ENCODE results near the gene MINDY2. TPM values are rescaled to one million over a fixed set of nuclear protein-coding genes. Genes with fewer than 3 reads are reported as not detected.
"Not testable (repeated sequence)": the region's sequence is repeated elsewhere in the genome, so short reads cannot be mapped to it uniquely, and the experiment has no call there.

MINDY2 gene
- total and polyA plus RNA-seq, 5 donors = 10.7 to 40.6 (median 29.5) TPM

DNA sequence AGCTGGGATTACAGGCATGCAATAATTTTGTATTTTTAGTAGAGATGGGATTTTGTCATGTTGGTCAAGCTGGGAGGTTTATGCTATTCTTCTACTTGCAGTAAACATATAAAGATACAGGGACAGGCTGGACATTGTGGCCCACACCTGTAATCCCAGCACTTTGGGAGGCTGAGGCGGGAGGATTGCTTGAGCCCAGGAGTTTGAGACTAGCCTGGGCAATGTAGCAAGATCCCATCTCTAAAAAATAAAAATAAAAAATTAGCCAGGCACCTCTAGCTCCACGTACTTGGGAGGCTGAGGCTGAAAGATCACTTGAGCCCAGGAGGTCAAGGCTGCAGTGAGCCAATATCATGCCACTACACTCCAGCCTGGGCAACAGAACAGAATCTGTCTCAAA, 52.2 kb downstream of the MINDY2 start:
- intact Hi-C loops (cut with DNase I); H3K27ac ChIP-seq (ENCODE audit: low read length); H3K27me3 ChIP-seq (ENCODE audit: control insufficient read depth, insufficient read depth); H3K9me3 ChIP-seq (ENCODE audit: control insufficient read depth, low read length); H3K4me1 ChIP-seq (ENCODE audit: control insufficient read depth, insufficient read depth, low read length); ATAC-seq; H3K4me3 ChIP-seq (ENCODE audit: low read length); DNase-seq: not testable (repeated sequence)
- WGBS = 96% methylated on average over 2 of the region's 2 CpGs

DNA sequence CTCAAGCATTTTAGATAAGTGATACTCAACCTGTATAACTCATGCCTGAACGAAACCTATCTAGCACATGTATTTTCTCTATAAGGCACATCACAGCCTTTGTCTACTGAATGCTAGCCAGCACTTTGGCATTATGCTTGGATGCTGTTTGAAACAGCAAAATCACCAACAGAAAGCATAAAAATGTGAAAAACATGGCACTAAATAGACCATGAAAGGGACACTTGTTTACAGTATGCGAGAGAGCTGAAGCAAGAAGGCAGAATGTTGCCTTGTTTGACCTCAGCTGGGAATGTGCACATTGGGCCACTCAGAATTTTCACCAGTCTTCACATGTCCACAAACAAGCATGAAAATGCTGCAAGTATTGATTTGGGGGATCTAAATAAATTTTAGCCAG, 59.5 kb downstream of the MINDY2 start:
- intact Hi-C loops (cut with DNase I) = no loop called here
- ATAC-seq = no peak
- Histone ChIP-seq H3K4me3 (ENCODE audit: low read length) (no peak overlapping the region), H3K27me3 (ENCODE audit: control insufficient read depth, insufficient read depth) (no peaks in the 10 kb centered on the region), H3K9me3 (ENCODE audit: control insufficient read depth, low read length) (no peaks in the 10 kb centered on the region), H3K4me1 (ENCODE audit: control insufficient read depth, insufficient read depth, low read length) (no peaks in the 10 kb centered on the region), H3K27ac (ENCODE audit: low read length) (no peak overlapping the region)
- DNase-seq = no peak
- 87% methylated on average over 2 of the region's 2 CpGs for WGBS

DNA sequence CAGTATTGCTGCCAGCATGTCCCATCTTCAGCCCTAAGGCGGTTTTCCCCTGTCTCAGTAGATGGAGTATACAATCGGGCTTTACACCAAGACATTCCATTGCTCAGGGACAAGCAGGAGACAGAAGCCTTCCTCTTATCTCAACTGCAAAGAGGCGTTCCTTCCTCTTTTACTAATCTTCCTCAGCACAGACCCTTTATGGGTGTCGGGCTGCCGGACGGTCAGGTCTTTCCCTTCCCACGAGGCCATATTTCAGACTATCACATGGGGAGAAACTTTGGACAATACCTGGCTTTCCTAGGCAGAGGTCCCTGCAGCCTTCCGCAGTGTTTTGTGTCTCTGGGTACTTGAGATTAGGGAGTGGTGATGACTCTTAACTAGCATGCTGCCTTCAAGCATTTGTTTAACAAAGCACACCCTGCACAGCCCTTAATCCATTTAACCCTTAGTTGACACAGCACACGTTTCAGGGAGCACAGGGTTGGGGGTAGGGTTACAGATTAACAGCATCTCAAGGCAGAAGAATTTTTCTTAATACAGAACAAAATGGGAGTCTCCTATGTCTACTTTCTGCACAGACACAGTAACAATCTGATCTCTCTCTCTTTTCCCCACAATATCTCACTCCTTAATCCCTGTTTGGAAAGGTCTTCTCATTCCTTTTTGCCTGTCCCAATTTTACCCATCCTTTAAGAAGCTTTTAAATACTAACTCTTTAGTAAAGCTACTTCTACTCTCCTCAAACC, 62.8 kb downstream of the MINDY2 start:
- WGBS = 41% methylated on average over 9 of the region's 9 CpGs
- ATAC-seq; H3K27ac ChIP-seq (ENCODE audit: low read length); H3K4me3 ChIP-seq (ENCODE audit: low read length); H3K4me1 ChIP-seq (ENCODE audit: control insufficient read depth, insufficient read depth, low read length); DNase-seq; H3K9me3 ChIP-seq (ENCODE audit: control insufficient read depth, low read length); intact Hi-C loops (cut with DNase I); H3K27me3 ChIP-seq (ENCODE audit: control insufficient read depth, insufficient read depth): not testable (repeated sequence)

DNA sequence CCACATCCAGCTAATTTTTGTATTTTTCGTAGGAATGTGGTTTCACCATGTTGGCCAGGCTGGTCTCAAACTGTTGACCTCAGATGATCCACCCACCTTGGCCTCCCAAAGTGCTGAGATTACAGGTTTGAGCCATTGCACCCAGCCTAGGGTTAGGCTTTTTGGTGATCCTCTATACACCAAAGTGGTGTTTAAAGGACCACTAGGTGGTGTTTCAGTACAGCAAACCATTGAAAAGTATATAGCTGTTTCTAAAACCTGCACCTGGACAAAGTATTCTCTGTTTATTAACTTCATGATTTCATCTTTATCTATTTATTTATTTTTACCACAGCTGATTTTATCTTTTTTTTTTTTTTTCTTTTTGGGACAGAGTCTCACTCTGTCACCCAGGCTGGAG, 68.4 kb downstream of the MINDY2 start:
- ATAC-seq = no peak
- intact Hi-C loops (cut with DNase I) = no loop called here
- WGBS = 96% methylated on average over 1 of the region's 1 CpG

DNA sequence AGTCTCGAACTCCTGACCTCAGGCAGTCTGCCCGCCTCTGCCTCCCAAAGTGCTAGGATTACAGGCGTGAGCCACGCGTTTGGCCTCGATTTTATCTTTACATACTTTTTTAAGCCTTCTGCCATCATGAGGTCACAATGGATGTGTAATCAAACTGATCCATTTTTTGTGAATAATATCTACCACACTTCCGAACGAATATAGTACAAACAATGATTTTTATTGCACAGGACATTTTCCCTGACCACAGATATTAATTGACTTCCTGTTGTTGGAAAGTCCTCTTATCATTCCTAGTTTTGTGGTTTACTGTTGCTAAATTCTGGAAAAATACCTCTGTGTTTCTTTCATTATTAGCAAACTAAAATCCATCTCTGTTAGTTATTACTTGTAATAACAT, 68.9 kb downstream of the MINDY2 start:
- no peaks in the 10 kb centered on the region for H3K9me3 ChIP-seq (ENCODE audit: control insufficient read depth, low read length)
- no peak overlapping the region for H3K4me3 ChIP-seq (ENCODE audit: low read length)
- H3K27me3 ChIP-seq (ENCODE audit: control insufficient read depth, insufficient read depth) = no peaks in the 10 kb centered on the region
- no peak overlapping the region for H3K27ac ChIP-seq (ENCODE audit: low read length)
- no peak for ATAC-seq
- 84% methylated on average over 8 of the region's 8 CpGs for WGBS
- H3K4me1 ChIP-seq (ENCODE audit: control insufficient read depth, insufficient read depth, low read length) = no peaks in the 10 kb centered on the region
- intact Hi-C loops (cut with DNase I) = no loop called here
- no peak for DNase-seq

More for the DNA sequence above, 68.4 kb downstream of the MINDY2 start:
- Histone ChIP-seq H3K27ac (ENCODE audit: low read length) (no peak overlapping the region), H3K4me1 (ENCODE audit: control insufficient read depth, insufficient read depth, low read length) (no peaks in the 10 kb centered on the region), H3K4me3 (ENCODE audit: low read length) (no peak overlapping the region), H3K27me3 (ENCODE audit: control insufficient read depth, insufficient read depth) (no peaks in the 10 kb centered on the region), H3K9me3 (ENCODE audit: control insufficient read depth, low read length) (no peaks in the 10 kb centered on the region)
- no peak for DNase-seq

DNA sequence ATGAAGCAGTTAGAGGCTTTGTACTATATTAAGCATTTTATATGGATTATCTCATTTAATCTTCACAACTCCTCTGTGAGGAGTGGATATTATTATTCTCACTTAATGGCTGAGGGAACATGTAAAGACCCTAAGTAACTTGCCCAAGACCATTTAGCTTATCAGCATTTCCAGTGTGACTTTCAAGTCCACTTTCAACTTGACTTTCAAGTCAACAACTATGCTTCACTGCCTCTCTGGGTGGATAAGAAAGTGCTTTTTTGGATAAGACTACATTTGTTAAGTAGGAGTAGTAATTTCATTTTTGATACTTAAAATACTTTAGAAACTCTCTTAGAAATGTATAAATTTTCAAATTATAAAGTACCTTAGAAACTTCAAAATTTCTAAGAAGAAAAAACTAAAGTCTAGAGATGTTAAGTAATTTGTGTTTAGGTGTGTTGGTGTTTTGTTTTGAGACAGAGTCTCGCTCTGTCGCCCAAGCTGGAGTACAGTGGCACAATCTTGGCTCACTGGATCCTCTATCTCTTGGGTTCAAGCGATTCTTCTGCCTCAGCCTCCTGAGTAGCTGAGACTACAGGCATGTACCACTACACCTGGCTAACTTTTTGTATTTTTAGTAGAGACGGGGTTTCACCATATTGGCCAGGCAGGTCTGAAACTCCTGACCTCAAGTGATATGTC, 71.8 kb downstream of the MINDY2 start:
- no peak for DNase-seq
- intact Hi-C loops (cut with DNase I) = no loop called here

DNA sequence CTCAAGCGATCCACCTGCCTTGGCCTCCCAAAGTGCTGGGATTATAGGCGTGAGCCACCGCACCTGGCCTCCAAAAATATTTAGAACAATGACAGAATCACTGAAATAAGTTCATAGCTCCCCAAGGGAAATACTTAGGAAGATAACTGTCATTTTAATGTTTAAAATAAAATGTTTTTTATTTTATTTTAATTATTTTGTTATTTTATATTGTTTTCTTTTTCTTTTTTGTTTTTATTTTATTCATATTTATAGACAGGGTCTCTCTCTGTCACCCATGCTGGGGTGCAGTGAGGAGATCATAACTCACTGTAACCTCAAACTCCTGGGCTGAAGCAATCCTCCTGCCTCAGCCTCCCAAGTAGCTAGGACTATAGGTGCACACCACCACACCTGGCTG, 80.1 kb downstream of the MINDY2 start:
- DNase-seq; H3K4me1 ChIP-seq (ENCODE audit: control insufficient read depth, insufficient read depth, low read length); intact Hi-C loops (cut with DNase I); H3K4me3 ChIP-seq (ENCODE audit: low read length); H3K27ac ChIP-seq (ENCODE audit: low read length); ATAC-seq; H3K9me3 ChIP-seq (ENCODE audit: control insufficient read depth, low read length); H3K27me3 ChIP-seq (ENCODE audit: control insufficient read depth, insufficient read depth): not testable (repeated sequence)
- WGBS = 98% methylated on average over 3 of the region's 3 CpGs

More for the DNA sequence above, 71.8 kb downstream of the MINDY2 start:
- WGBS = over 99% methylated on average over 4 of the region's 4 CpGs
- H3K27ac ChIP-seq (ENCODE audit: low read length) = no peak overlapping the region
- H3K9me3 ChIP-seq (ENCODE audit: control insufficient read depth, low read length) = no peaks in the 10 kb centered on the region
- no peaks in the 10 kb centered on the region for H3K4me1 ChIP-seq (ENCODE audit: control insufficient read depth, insufficient read depth, low read length)
- no peaks in the 10 kb centered on the region for H3K27me3 ChIP-seq (ENCODE audit: control insufficient read depth, insufficient read depth)
- H3K4me3 ChIP-seq (ENCODE audit: low read length) = no peak overlapping the region
- no peak for ATAC-seq

DNA sequence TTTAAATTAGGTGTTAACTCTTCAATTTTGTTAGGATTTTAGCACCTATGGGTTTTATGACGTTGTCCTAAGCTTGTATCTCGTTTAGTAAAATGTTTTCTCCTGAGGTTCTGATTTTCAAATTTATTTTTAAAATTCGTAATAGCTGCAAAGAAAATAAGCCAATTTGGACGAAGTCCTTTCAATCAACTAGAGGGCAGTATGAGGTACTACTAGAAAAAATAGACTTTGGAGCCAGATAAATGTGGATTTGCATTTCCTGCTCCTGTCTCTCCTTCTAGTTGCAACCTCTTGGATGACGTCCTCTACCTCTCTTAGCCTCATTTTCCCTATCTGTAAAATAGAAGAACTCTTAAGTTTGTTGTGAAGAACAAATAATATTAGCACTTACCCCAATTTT, 81.2 kb downstream of the MINDY2 start:
- ATAC-seq = no peak
- no peaks in the 10 kb centered on the region for H3K9me3 ChIP-seq (ENCODE audit: control insufficient read depth, low read length)
- H3K27me3 ChIP-seq (ENCODE audit: control insufficient read depth, insufficient read depth) = no peaks in the 10 kb centered on the region
- intact Hi-C loops (cut with DNase I) = no loop called here
- DNase-seq = no peak
- no peak overlapping the region for H3K4me3 ChIP-seq (ENCODE audit: low read length)
- no peak overlapping the region for H3K27ac ChIP-seq (ENCODE audit: low read length)
- WGBS = 82% methylated on average over 5 of the region's 5 CpGs
- no peaks in the 10 kb centered on the region for H3K4me1 ChIP-seq (ENCODE audit: control insufficient read depth, insufficient read depth, low read length)

DNA sequence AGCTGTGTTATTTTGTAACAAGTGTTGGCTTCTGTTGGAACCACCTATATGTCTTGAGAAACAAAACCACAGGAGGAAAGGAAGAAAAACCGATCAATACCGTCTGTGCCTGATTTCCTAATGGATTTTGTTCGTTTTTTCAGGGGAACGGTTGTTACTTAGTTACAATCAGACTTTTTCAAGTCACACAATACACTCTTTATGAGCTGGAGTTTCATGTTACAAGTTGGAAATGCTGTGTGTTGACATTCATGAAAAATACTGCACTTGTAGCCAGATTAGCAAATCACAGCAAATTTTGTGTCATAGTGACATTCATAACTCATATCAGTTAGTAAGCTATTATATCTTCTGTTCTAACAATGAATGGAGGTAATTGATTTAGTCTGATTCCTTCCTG, 83.5 kb downstream of the MINDY2 start:
- WGBS = 54% methylated on average over 4 of the region's 4 CpGs

DNA sequence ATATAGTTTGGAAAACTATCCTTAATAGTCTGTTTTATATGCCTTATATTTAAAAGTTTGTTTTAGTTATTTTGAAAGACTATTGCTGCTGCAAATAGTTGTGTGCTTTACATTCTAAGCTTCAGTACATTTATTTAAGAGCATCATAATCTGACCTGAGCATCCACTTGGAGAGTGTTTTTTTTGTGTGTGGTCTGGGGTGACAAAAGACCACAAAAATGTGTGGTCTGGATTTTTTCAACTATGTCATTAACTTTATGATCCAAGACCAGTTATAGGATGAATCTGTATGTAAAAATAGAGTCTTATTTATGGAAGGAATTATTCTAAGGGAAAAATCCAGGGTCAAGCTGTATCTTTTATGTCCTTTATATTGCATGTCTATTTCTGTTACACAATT, 85.0 kb downstream of the MINDY2 start:
- intact Hi-C loops (cut with DNase I) = no loop called here
- H3K27me3 ChIP-seq (ENCODE audit: control insufficient read depth, insufficient read depth) = no peaks in the 10 kb centered on the region
- no peaks in the 10 kb centered on the region for H3K9me3 ChIP-seq (ENCODE audit: control insufficient read depth, low read length)
- ATAC-seq (no peak), DNase-seq (no peak)
- H3K4me1 ChIP-seq (ENCODE audit: control insufficient read depth, insufficient read depth, low read length) = no peaks in the 10 kb centered on the region
- H3K4me3 ChIP-seq (ENCODE audit: low read length) = no peak overlapping the region
- no peak overlapping the region for H3K27ac ChIP-seq (ENCODE audit: low read length)

More for the DNA sequence above, 83.5 kb downstream of the MINDY2 start:
- H3K9me3 ChIP-seq (ENCODE audit: control insufficient read depth, low read length) = no peaks in the 10 kb centered on the region
- H3K4me1 ChIP-seq (ENCODE audit: control insufficient read depth, insufficient read depth, low read length) = no peaks in the 10 kb centered on the region
- DNase-seq (no peak), ATAC-seq (no peak)
- no peaks in the 10 kb centered on the region for H3K27me3 ChIP-seq (ENCODE audit: control insufficient read depth, insufficient read depth)
- no peak overlapping the region for H3K27ac ChIP-seq (ENCODE audit: low read length)
- intact Hi-C loops (cut with DNase I) = no loop called here
- no peak overlapping the region for H3K4me3 ChIP-seq (ENCODE audit: low read length)

DNA sequence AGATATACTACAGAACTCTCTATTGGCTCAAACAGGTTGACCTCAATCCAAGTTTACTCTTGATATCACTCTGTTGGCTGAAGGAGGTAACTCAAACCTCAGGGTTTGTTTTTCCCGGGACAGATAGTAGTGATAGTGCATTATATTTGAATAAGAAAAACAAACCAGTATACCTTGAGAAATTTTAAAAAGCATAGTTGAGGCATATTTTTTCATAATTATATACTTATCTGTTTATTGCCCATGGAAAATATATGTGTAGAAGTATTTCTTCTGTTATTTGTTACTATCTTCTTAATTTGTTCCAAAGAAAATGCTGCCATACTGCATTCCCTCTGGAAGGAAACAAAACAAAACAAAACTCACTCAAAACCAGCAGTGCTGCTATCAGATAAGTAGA, 85.5 kb downstream of the MINDY2 start:
- H3K9me3 ChIP-seq (ENCODE audit: control insufficient read depth, low read length); H3K4me3 ChIP-seq (ENCODE audit: low read length); ATAC-seq; H3K4me1 ChIP-seq (ENCODE audit: control insufficient read depth, insufficient read depth, low read length); H3K27ac ChIP-seq (ENCODE audit: low read length); H3K27me3 ChIP-seq (ENCODE audit: control insufficient read depth, insufficient read depth); intact Hi-C loops (cut with DNase I); DNase-seq: not testable (repeated sequence)
- 50% methylated on average over 1 of the region's 1 CpG for WGBS
